WTC11 (cell line): ENCODE measurements around the gene ANKFN1. TPM values are rescaled to one million over a fixed set of nuclear protein-coding genes. Genes with fewer than 3 reads are reported as not detected.

Experiments
- ATAC-seq: fragments of 200-7000 bp; cut with Tn5 transposase; 2 replicates; pipeline ENCODE4 v1.10.0; 2021; ENCODE audit warnings: mild to moderate bottlenecking, moderate library complexity
- CTCF ChIA-PET: fragments of 300-600 bp; sonication (Branson Sonifier 250); formaldehyde crosslinking; loops from one replicate; lab custom pipeline; 2021; ENCODE audit warnings: antibody characterized with exemption; lab: Charles Lee
- POLR2A ChIA-PET: fragments of 350-600 bp; sonication (Branson Sonifier 250); formaldehyde crosslinking; loops from one replicate; lab custom pipeline; 2021; ENCODE audit warnings: antibody characterized with exemption; lab: Charles Lee
- DNase-seq: peaks from one replicate; pipeline ENCODE4 v3.0.0; 2021; ENCODE audit warnings: low spot score
- H3K27ac Mint-ChIP-seq: 2 replicates; pipeline ENCODE4 v1.8.0; 2021; ENCODE audit warnings: mixed read lengths
- H3K27me3 Mint-ChIP-seq: 2 replicates; pipeline ENCODE4 v1.8.0; 2021; ENCODE audit warnings: low read depth, mild to moderate bottlenecking, moderate library complexity, mixed read lengths
- H3K36me3 Mint-ChIP-seq: 2 replicates; pipeline ENCODE4 v1.8.0; 2021; ENCODE audit warnings: mixed read lengths
- H3K4me1 Mint-ChIP-seq: 2 replicates; pipeline ENCODE4 v1.8.0; 2022; ENCODE audit warnings: mixed read lengths
- H3K4me3 Mint-ChIP-seq: 2 replicates; pipeline ENCODE4 v1.8.0; 2021; ENCODE audit warnings: mild to moderate bottlenecking, moderate library complexity, mixed read lengths
- H3K9me3 Mint-ChIP-seq: 2 replicates; pipeline ENCODE4 v1.8.0; 2021; ENCODE audit warnings: mixed read lengths
- CBFB ChIP-seq: sonication (generic); formaldehyde crosslinking; IDR thresholded peaks from 2 replicates; pipeline ENCODE4 v1.8.1; 2022; ENCODE audit warnings: mild to moderate bottlenecking, low read depth, missing genetic modification reagents
- CREB1 ChIP-seq: sonication (generic); formaldehyde crosslinking; IDR thresholded peaks from 2 replicates; pipeline ENCODE4 v1.8.0; 2023; ENCODE audit warnings: mild to moderate bottlenecking, missing genetic modification reagents
- EMX1 ChIP-seq: fragments of 250-450 bp; sonication (Bioruptor Pico); IDR thresholded peaks from 2 replicates; pipeline ENCODE4 v1.8.0; 2021; ENCODE audit warnings: mild to moderate bottlenecking
- ESRRA ChIP-seq: sonication (generic); formaldehyde crosslinking; IDR thresholded peaks from 2 replicates; pipeline ENCODE4 v1.8.1; 2022; ENCODE audit warnings: mild to moderate bottlenecking, missing genetic modification reagents, borderline replicate concordance
- IRF1 ChIP-seq: sonication (generic); formaldehyde crosslinking; IDR thresholded peaks from 2 replicates; pipeline ENCODE4 v1.8.0; 2023; ENCODE audit warnings: missing genetic modification reagents
- JAZF1 ChIP-seq: fragments of 250-450 bp; sonication (Bioruptor Pico); IDR thresholded peaks from 2 replicates; pipeline ENCODE4 v1.9.0; 2021; ENCODE audit warnings: moderate library complexity, mild to moderate bottlenecking, inconsistent platforms
- MXD4 ChIP-seq: fragments of 250-450 bp; sonication (Bioruptor Pico); IDR thresholded peaks from 2 replicates; pipeline ENCODE4 v1.8.0; 2021; ENCODE audit warnings: mild to moderate bottlenecking, moderate library complexity, borderline replicate concordance
- NFATC4 ChIP-seq: fragments of 250-450 bp; sonication (Bioruptor Pico); IDR thresholded peaks from 2 replicates; pipeline ENCODE4 v1.9.0; 2021; ENCODE audit warnings: mild to moderate bottlenecking
- NR3C1 ChIP-seq: sonication (generic); formaldehyde crosslinking; conservative IDR thresholded peaks from 2 replicates; pipeline ENCODE4 v1.8.1; 2023; ENCODE audit warnings: low read depth, mild to moderate bottlenecking, missing genetic modification reagents
- PRRX2 ChIP-seq: fragments of 250-450 bp; sonication (Bioruptor Pico); IDR thresholded peaks from 2 replicates; pipeline ENCODE4 v1.8.0; 2021; ENCODE audit warnings: mild to moderate bottlenecking
- SOX15 ChIP-seq: fragments of 250-450 bp; sonication (Bioruptor Pico); IDR thresholded peaks from 2 replicates; pipeline ENCODE4 v1.9.0; 2021; ENCODE audit warnings: mild to moderate bottlenecking
- USF2 ChIP-seq: sonication (generic); formaldehyde crosslinking; IDR thresholded peaks from 2 replicates; pipeline ENCODE4 v1.8.1; 2023; ENCODE audit warnings: mild to moderate bottlenecking, missing genetic modification reagents, moderate library complexity
- ZBTB21 ChIP-seq: sonication (generic); formaldehyde crosslinking; IDR thresholded peaks from 2 replicates; pipeline ENCODE4 v1.8.1; 2023; ENCODE audit warnings: mild to moderate bottlenecking, missing genetic modification reagents, borderline replicate concordance
- ZNF121 ChIP-seq: sonication (generic); formaldehyde crosslinking; IDR thresholded peaks from 2 replicates; pipeline ENCODE4 v1.8.0; 2023; ENCODE audit warnings: missing genetic modification reagents
- ZNF232 ChIP-seq: sonication (generic); formaldehyde crosslinking; IDR thresholded peaks from 2 replicates; pipeline ENCODE4 v1.8.0; 2022; ENCODE audit warnings: mild to moderate bottlenecking, missing genetic modification reagents
- ZNF396 ChIP-seq: fragments of 250-450 bp; sonication (Bioruptor Pico); IDR thresholded peaks from 2 replicates; pipeline ENCODE4 v1.8.0; 2021; ENCODE audit warnings: mild to moderate bottlenecking, moderate library complexity, borderline replicate concordance
- ZNF671 ChIP-seq: fragments of 250-450 bp; sonication (Bioruptor Pico); IDR thresholded peaks from 2 replicates; pipeline ENCODE4 v1.8.0; 2021; ENCODE audit warnings: mild to moderate bottlenecking
- total RNA-seq: library from RNA; stranded (reverse); gene quantifications from 3 replicates; pipeline ENCODE4 v1.2.3, GENCODE V29; 2021
- TF ChIP-seq, protein P1 (sequence below): sonication (generic); formaldehyde crosslinking; IDR thresholded peaks from 2 replicates; pipeline ENCODE4 v1.8.0; 2023; ENCODE audit warnings: mild to moderate bottlenecking, missing genetic modification reagents
- TF ChIP-seq, protein P2 (sequence below): sonication (generic); formaldehyde crosslinking; IDR thresholded peaks from 2 replicates; pipeline ENCODE4 v1.8.1; 2022; ENCODE audit warnings: low read depth, missing genetic modification reagents, borderline replicate concordance
- TF ChIP-seq, protein P3 (sequence below): fragments of 250-450 bp; sonication (Bioruptor Pico); IDR thresholded peaks from 2 replicates; pipeline ENCODE4 v1.8.0; 2021; ENCODE audit warnings: mild to moderate bottlenecking
- TF ChIP-seq, protein P4 (sequence below): sonication (generic); formaldehyde crosslinking; IDR thresholded peaks from 2 replicates; pipeline ENCODE4 v1.8.0; 2022; ENCODE audit warnings: mild to moderate bottlenecking, missing genetic modification reagents

Gene ANKFN1
- total RNA-seq, 1 experiment from 2014 or later: 0.24 TPM

DNA sequence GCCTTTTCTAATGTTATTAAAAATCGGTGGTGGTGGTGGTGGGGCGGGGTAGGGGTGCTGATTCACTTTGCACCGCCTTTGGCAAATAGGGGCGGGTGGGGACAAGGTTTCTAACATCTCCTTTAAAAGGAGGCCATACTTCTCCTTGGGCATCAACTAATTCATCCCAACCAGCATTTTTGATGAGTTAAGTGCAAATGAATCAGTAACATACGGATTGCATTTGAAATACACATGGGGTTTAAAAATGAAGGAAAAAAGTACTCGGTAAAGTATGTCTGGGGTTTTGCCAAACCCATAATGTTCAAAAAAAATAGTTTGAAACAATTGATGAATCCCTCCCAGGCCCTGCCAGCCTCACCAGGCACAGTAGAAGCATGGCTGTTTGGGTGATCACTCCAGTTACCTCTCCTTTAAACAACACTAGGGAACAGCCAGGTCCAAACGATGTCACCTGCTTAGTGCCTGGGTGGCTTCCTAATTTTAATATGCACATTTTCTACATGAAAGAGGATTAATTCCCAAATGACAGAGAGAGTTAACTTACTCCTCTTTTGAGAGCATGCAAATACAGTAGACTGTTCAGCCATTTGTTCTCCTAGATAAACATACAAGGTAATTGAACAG lies 107.2 kb downstream of the ANKFN1 start (continued):
- TF ChIP-seq IRF1 (CRISPR knock-in tag): no peak
- TF ChIP-seq EMX1 (CRISPR knock-in tag): no peak
- no peak for TF ChIP-seq ZNF121 (CRISPR knock-in tag)

DNA sequence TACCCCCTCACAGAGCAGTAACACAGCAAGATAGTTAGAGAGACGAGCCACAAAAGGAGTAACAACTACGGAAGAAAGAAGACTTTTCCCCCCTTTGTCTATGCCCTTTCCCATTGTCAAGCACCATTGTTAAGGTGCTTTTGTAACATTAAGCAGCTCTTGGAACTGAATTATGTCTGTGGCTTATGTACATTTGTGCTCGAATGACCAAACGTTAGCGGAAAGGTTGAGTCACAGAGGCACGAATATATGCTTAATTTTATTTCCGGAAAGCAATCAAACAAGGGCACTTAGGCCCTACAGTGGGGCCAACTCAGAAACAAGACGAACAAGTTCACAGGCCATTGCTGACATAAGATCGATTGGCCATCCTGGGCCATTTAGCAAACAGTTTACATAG lies 109.5 kb downstream of the ANKFN1 start:
- DNase-seq (no peak), ATAC-seq (no peak)
- H3K4me3 Mint-ChIP-seq: no peak overlapping the region
- ChIA-PET CTCF (no interaction called here), POLR2A (no interaction called here)
- no peak for TF ChIP-seq PRRX2
- H3K27ac Mint-ChIP-seq: no peak overlapping the region
- H3K9me3 Mint-ChIP-seq: no peaks in the 10 kb centered on the region
- no peaks in the 10 kb centered on the region for H3K27me3 Mint-ChIP-seq
- H3K4me1 Mint-ChIP-seq: peaks cover 18% of the 10 kb centered on the region
- no peaks in the 10 kb centered on the region for H3K36me3 Mint-ChIP-seq

GRCh38 chr17:56269556-56270389 lies 116.5 kb downstream of the ANKFN1 start:
- TF ChIP-seq USF2 (CRISPR knock-in tag) (no peak), MXD4 (CRISPR knock-in tag) (no peak), JAZF1 (CRISPR knock-in tag) (no peak), ESRRA (CRISPR knock-in tag) (no peak), CREB1 (CRISPR knock-in tag) (no peak), ZBTB21 (CRISPR knock-in tag) (no peak), NR3C1 (CRISPR knock-in tag) (no peak), ZNF396 (CRISPR knock-in tag) (no peak), SOX15 (CRISPR knock-in tag) (no peak), NFATC4 (CRISPR knock-in tag) (no peak), CBFB (no peak), ZNF232 (CRISPR knock-in tag) (no peak), ZNF671 (CRISPR knock-in tag) (no peak)
- TF ChIP-seq, protein P1, sequence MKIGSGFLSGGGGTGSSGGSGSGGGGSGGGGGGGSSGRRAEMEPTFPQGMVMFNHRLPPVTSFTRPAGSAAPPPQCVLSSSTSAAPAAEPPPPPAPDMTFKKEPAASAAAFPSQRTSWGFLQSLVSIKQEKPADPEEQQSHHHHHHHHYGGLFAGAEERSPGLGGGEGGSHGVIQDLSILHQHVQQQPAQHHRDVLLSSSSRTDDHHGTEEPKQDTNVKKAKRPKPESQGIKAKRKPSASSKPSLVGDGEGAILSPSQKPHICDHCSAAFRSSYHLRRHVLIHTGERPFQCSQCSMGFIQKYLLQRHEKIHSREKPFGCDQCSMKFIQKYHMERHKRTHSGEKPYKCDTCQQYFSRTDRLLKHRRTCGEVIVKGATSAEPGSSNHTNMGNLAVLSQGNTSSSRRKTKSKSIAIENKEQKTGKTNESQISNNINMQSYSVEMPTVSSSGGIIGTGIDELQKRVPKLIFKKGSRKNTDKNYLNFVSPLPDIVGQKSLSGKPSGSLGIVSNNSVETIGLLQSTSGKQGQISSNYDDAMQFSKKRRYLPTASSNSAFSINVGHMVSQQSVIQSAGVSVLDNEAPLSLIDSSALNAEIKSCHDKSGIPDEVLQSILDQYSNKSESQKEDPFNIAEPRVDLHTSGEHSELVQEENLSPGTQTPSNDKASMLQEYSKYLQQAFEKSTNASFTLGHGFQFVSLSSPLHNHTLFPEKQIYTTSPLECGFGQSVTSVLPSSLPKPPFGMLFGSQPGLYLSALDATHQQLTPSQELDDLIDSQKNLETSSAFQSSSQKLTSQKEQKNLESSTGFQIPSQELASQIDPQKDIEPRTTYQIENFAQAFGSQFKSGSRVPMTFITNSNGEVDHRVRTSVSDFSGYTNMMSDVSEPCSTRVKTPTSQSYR (CRISPR knock-in tag): no peak
- TF ChIP-seq, protein P2, sequence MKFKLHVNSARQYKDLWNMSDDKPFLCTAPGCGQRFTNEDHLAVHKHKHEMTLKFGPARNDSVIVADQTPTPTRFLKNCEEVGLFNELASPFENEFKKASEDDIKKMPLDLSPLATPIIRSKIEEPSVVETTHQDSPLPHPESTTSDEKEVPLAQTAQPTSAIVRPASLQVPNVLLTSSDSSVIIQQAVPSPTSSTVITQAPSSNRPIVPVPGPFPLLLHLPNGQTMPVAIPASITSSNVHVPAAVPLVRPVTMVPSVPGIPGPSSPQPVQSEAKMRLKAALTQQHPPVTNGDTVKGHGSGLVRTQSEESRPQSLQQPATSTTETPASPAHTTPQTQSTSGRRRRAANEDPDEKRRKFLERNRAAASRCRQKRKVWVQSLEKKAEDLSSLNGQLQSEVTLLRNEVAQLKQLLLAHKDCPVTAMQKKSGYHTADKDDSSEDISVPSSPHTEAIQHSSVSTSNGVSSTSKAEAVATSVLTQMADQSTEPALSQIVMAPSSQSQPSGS (CRISPR knock-in tag): no peak
- TF ChIP-seq, protein P3, sequence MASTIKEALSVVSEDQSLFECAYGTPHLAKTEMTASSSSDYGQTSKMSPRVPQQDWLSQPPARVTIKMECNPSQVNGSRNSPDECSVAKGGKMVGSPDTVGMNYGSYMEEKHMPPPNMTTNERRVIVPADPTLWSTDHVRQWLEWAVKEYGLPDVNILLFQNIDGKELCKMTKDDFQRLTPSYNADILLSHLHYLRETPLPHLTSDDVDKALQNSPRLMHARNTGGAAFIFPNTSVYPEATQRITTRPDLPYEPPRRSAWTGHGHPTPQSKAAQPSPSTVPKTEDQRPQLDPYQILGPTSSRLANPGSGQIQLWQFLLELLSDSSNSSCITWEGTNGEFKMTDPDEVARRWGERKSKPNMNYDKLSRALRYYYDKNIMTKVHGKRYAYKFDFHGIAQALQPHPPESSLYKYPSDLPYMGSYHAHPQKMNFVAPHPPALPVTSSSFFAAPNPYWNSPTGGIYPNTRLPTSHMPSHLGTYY (CRISPR knock-in tag): no peak
- TF ChIP-seq, protein P4, sequence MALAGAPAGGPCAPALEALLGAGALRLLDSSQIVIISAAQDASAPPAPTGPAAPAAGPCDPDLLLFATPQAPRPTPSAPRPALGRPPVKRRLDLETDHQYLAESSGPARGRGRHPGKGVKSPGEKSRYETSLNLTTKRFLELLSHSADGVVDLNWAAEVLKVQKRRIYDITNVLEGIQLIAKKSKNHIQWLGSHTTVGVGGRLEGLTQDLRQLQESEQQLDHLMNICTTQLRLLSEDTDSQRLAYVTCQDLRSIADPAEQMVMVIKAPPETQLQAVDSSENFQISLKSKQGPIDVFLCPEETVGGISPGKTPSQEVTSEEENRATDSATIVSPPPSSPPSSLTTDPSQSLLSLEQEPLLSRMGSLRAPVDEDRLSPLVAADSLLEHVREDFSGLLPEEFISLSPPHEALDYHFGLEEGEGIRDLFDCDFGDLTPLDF: no peak
- Mint-ChIP-seq H3K27ac (no peak overlapping the region), H3K4me1 (no peaks in the 10 kb centered on the region), H3K27me3 (no peaks in the 10 kb centered on the region), H3K36me3 (no peaks in the 10 kb centered on the region), H3K4me3 (no peak overlapping the region), H3K9me3 (no peaks in the 10 kb centered on the region)
- DNase-seq: no peak
- CTCF ChIA-PET: no interaction called here
- POLR2A ChIA-PET: interaction anchor here (0.6 kb wide), 1 partner anchor 104 kb away, joined by 4 read pairs; no protein-coding TSS in a partner anchor
- ATAC-seq: no peak
